ENCODE data around the gene VCX3B.

Gene VCX3B

GRCh38 chrX:8504451-8504850, 39.8 kb downstream of the VCX3B start:
- peak; percentile 77 for DNase-seq (ENCODE audit: low read depth)
- no peak overlapping the region for H3K4me3 ChIP-seq (replicated peaks; ENCODE audit: low read depth, low read length)
- no peak for TF ChIP-seq CTCF (IDR thresholded peaks at IDR 0.05; ENCODE audit: low read length, missing control alignments)

Measured in fibroblast of pulmonary artery (primary cell).